Measurements from ENCODE around the gene GAB3.
"Not testable (repeated sequence)": the region's sequence is repeated elsewhere in the genome, so short reads cannot be mapped to it uniquely, and the experiment has no call there.

DNA sequence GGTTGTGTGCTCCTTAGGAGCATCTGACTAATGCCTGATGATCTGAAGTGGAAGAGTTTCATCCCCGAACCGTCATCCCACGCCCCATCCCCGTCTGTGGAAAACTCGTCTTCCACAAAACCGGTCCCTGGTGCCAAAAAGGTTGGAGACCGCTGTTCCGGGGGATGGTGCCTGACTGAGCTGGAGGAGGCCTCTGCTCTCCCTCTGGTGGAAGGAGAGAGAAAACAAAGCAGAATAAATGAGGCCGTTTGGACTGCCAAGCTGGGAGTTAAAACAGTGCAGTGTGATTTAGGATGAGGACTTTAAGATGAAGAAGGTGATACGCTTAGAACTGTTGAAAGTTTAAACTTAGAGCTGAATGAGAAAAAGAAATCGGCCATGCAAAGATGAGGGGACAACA is 117.2 kb downstream of the GAB3 start:
- TF ChIP-seq, protein P1, sequence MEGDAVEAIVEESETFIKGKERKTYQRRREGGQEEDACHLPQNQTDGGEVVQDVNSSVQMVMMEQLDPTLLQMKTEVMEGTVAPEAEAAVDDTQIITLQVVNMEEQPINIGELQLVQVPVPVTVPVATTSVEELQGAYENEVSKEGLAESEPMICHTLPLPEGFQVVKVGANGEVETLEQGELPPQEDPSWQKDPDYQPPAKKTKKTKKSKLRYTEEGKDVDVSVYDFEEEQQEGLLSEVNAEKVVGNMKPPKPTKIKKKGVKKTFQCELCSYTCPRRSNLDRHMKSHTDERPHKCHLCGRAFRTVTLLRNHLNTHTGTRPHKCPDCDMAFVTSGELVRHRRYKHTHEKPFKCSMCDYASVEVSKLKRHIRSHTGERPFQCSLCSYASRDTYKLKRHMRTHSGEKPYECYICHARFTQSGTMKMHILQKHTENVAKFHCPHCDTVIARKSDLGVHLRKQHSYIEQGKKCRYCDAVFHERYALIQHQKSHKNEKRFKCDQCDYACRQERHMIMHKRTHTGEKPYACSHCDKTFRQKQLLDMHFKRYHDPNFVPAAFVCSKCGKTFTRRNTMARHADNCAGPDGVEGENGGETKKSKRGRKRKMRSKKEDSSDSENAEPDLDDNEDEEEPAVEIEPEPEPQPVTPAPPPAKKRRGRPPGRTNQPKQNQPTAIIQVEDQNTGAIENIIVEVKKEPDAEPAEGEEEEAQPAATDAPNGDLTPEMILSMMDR (IDR thresholded peaks at IDR 0.05; ENCODE audit: low read depth, low read length), result not testable (repeated sequence)
- TF ChIP-seq EZH2phosphoT487 (IDR thresholded peaks at IDR 0.05; ENCODE audit: low read depth), result not testable (repeated sequence)

Data from OCI-LY3 (cell line).